Measurements from ENCODE around the gene RASGEF1C.
"Not testable (repeated sequence)": the region's sequence is repeated elsewhere in the genome, so short reads cannot be mapped to it uniquely, and the experiment has no call there.

Gene RASGEF1C

DNA sequence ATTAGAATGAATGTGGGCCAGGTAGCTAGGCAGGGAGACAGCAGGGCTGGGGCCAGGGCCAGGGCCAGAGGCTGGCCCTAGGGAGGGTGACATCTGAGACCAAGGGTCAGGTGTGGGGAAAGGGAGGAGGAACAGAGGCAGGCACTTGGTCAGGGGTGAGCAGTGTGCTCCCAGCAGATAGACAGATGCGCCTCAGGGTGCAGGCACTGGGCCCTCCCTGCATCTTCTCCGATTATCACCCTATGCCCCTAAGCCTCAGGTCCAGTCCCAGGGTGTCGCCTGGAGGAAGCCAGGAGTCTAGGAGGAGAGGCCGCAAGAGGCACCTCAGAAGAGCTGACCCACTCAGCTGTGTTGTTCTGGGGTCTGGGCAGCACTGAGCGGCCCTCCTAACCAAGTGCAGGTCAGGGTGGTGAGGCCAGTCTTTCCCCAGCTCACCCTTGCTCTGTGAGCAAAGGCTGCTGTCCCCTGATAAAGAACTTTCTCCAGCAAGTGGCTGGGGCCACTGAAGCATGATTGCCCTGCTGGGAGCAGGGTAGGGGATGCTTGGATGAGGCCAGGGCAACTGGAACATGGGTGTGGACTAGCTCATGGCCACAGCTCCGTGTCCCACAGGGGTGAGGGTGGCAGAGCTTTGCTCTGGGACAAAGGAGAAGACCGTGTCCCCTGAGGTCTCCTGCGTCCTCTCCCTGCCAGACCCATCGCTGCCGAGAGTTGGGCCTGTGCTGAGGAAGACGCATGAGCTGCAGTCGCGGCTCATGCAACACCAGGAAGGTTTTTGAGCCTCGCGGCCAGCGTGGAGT is 2.1 kb upstream of the RASGEF1C start:
- DNase-seq: no peak

DNA sequence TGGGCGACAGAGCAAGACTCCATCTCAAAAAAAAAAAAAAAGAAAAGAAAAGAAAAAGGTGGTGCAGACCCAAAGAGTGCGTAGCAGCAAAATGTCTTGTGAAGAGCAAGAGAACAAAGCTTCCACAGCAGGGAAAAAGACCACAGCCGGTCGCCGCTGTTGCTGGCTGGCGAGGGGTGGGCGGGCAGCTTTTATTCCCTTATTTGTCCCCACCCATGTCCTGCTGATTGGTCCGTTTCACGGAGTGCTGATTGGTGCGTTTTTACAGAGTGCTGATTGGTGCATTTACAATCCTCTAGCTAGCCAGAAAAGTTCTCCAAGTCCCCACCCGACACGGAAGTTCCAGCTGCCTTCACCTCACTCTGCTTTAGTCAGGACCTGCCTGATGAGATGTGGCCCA is 1.1 kb upstream of the RASGEF1C start:
- DNase-seq: not testable (repeated sequence)

DNA sequence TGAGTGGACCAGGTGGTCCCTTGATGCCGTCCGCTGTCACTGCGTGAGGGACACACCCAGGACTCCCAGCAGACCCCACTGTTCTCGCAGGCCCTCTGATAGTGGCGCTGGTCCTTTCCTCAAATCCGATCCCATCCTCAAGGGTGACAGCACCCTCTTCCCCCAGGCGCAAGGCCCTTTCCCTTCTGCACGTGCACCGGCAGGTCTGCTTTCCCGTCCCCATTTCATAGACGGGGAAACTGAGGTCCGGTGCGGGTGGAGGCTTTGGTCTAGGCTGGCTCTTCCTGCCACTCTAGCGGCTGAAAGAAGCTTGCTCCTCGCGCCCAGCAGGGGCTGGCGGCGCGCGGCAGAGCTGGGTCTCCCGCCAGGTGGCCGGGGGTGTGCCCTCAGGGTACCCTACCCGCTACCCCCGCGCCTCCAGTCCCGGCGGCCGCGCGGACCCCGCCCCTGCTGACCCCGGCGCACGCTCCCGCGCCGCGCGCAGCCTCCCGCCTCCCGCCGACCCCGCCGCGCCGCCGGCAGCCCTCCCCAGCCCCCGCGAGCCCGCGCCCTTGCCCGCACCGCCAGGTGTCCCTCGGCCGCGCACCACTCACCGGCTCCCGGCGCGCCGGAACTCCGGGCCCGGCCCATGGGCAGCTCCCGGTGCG is 453 bp downstream of the RASGEF1C start:
- DNase-seq: peak; percentile 28 to 42

DNA sequence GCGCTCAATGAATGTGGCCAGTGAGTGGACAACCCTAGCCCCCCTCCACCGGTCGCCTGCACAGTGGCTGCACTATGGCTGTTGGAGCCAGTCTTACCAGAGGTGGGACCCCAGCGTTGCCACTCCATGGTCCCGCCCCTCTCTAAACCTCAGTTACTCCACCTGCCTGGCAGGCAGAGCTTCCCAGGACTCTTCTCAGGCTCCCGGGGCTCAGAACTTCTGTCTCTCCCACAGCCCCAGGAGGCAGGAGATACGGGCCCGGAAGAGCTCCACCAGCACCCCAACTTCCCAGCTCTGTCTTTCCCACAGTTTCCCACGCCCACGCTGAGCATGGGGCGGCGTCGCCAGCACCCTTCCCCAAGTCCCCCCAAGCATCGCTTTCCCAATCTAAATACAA is 975 bp downstream of the RASGEF1C start:
- no peak for DNase-seq

DNA sequence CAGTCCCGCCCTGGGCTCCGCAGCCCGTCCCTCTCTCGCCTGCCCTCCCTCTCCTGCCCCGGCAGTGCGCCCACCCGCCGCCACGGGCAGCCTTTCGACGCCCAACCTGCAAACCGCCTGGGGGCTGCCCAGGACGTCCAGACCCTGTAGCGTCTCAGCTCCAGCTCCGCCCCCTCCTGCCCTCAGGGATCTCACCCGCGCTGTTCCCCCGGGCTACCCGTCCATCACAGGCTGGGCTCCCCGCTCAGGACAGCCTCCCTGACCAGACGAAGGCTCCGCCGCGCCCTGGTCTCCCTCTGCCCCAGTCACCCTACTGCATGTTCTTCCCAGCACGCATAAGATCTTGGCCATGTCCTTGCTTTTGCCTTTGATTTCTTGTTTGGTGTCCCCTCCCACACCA is 1.4 kb downstream of the RASGEF1C start:
- DNase-seq: no peak

DNA sequence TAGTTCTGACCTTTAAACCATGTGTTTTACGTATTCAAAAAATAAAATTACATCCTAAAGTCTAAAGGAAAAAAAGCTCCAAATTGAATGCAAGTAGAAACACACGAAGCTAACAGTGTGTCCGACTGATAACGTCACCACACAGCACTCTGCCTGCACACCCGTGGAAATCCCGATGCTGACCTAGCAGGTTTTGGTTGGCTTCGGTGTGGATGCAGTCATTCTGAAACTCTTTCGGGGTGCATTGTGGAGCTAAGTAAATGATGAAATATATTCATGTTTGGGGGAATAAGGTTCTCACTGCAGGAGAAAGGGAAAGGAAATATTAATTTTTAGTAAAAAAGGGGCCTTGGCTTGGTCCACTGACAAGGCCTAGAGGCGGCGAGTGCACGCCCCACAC is 2.0 kb downstream of the RASGEF1C start:
- DNase-seq: no peak

DNA sequence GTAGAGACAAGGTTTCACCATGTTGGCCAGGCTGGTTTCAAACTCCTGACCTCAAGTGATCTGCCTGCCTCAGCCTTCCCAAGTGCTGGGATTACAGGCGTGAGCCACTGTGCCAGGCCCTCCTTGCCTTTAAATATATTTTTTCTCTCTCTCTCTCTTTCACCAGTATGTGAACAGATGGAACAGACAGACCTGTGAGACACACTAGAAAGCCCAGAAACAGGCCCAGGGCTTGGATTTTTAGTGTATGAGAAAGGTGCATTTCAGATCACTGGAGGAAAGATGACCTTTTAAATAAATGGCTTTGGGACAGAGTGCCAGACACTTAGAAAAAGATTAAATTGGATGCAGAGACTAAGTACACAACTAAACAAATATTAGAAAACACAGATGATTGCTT is 3.1 kb downstream of the RASGEF1C start:
- no peak for DNase-seq

DNA sequence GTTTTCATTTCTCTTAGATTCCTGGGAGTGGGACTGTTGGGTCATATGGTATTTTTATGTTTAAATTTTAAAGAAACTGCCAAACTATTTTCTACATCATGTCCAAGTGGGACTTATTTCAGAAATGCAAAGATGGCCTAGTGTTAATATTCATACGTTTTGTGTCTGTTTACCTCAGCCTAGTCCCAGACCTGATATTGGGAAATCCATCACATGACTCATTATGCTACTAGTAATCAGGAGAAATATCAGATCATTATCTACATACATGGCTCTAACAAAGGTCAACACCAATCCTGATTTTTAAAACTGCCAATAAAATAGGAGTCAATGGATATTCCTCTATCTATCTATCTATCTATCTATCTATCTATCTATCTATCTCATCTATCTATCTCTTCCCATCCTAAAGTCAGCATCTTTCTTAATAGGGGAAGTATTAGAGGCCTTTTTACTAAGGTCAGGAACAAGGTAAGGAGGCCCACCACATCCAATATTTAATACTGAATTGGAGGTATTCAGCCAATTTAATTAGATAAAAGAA is 4.7 kb downstream of the RASGEF1C start:
- no peak for DNase-seq

DNA sequence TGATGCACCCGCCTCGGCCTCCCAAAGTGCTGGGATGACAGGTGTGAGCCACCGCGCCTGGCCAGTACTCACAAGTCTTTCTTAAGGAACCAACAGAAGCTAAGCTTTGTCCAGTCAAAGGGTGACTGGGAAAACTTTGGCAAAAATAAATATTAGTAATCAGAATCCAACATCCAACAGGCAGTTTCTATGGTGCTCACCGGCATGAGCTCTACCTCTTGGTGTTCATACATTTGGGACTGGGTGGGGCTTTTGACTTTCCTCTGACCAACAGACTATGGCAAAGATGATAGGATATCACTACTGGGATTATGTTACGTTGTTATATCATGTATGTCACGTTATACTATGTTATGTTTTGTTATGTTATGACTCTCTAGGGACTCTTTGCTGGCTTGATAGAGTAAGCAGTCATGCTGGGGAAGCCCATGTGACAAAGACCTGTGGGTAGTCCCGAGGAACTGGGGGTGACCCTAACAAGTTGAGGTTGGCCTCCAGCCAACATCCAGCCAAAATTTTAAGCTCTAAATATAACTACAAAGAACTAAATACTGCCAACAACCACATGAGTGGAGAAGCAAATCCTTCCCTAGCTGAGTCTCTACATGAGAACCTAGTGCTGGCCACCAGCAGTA is 6.0 kb downstream of the RASGEF1C start:
- no peak for DNase-seq

DNA sequence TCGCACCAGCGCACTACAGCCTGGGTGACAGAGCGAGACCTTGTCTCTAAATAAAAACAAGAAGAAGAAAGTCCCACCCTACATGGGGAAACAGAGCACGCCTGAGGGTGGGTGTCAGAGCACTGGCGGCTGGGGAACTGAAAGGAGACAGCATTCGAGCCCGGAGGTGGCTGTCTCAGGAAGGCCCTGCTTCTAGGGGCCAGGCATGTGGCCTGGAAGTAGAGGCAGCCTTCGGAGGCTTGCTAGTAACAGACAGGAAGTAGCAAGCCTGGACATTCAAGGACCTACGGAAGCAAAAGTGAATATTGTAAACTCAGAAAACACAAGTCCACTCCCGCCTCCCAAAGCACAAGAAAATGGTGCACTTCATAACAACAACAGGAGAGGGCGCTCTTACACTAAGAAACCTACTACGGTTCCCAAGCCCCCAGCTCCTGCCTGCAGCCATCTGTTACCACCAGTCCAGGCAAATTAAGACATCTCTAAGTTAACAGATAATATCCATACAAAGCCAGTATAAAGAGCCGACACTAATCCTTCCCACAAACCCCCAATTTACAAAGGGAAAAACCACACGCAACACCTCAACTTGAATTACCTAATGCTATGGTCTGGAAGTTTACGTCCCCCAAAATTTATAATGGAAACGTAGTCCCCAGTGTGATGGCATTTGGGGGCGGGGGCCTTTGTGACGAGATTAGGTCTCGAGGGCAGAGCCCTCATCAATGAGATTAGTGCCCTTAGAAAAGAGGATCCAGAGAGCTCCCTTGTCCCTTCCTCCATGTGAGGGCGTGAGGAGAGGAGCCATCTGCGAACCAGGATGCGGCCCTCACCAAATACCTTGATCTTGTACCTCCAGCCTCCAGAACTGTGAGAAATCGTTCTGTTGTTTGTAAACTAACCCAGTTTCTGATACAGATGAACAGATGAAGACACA is 7.7 kb downstream of the RASGEF1C start:
- DNase-seq: peak; percentile 28 to 30

DNA sequence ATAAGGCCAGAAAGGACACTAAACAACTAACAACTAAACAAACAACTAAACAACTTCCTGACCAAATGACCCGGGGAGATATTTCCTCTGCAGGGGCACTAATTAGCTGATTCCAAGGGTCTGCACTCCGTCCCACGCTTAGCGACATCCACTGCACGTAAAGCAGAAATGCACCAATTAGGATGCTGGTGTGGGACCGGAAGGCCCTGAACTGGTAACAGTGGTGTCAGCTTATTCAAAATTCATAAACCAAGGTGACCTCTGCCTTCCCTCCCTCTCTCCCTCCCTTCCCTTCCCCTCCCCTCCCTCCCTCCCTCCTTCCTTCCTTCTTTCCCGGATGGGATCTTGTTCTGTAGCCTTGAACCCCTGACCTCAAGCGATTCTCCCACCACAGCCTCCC is 9.6 kb downstream of the RASGEF1C start:
- DNase-seq: no peak

DNA sequence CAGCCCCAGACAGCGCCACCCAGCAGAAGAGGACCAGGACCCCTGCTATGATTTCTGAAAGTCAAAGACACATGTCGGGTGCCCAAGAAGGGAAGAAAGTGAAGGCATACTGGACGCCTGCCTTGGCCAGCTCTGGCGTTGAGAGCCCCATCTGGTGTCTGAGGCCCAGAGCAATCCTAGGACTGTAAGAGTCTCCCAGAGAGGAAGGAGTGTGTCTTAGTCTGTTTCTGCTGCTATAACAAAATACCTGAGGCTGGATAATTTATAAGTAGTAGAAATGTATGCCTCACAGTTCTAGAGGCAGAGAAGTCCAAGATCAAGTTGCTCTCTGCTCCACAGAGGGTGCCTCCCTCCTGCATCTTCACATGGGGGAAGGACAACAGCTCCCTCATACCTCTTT is 10.8 kb downstream of the RASGEF1C start:
- DNase-seq: no peak

DNA sequence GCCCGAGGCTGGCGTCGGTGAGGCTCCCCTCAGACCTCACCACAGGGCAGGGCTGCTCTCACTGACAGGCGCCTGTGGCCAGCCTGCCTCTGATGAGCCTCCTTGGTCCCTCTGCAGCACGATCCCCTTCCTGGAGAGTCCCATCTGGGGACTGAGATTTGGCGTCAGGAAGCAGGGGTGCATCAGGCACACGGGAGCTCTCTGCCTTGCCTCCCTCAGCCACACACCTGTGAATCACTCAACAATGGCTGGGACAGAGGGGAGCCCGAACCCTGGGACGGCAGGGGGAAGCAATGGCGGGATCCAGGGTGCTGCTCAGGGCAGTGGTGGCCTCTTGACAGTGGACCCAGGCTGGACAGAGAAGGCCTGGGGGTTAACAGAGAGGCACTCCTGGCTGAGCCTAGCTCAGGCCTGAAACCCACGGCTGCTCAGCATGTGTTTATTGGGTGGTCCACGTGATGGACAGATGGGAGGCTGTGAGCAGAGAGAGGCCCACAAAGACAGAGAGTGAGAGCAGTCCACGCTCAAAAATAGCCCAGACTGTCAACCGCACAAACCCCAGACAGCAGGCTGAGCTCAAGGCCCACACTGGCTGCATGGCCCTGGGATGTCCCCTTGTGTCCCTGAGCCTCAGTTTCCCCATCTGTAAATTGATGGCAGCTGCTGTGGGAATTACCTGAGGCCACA is 11.9 kb downstream of the RASGEF1C start:
- no peak for DNase-seq

DNA sequence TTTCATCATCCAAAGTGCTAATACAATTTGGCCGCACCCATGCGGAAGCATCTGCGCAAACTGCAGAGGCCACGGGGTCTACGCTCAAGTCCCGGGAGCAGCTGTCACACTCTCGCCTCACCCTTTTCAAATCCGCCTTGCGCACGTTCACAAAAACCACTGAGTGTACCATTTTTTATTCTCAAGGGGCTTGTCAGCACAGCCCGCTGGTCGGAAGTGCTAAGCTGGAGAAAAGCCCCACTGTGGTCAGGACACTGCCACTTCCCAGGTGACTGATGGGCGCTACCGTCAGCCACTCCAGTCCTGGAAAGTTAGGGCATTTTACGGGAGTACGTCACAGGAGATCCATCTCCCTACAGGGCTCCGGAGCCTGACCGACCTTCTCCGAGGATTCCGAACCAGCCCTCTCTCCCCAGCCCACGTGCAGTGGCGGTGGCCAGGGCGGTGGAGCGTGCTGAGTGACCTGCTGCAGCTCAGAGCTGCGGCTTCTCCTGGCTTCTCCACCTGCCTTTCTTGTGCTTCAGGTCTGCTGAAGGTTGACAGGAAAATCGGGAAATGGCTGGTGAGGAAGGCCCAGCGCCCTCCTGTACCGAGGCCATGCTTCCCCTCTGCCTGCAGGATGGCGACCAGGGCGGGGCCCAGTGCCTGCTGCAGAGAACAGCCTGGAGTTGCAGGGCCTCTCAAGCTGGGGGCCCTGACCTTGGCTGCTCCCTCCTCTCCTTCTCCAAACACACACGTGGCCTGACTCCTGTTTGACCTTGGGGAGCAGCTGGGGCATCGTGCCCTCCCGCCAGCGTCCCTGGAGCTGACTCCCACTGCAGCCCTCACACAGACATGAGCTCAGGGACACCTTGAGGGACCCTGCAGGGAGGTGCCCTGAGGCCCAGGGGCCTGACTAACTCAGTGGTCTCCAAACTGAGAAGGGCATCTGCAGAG is 14.3 kb downstream of the RASGEF1C start:
- DNase-seq: no peak

DNA sequence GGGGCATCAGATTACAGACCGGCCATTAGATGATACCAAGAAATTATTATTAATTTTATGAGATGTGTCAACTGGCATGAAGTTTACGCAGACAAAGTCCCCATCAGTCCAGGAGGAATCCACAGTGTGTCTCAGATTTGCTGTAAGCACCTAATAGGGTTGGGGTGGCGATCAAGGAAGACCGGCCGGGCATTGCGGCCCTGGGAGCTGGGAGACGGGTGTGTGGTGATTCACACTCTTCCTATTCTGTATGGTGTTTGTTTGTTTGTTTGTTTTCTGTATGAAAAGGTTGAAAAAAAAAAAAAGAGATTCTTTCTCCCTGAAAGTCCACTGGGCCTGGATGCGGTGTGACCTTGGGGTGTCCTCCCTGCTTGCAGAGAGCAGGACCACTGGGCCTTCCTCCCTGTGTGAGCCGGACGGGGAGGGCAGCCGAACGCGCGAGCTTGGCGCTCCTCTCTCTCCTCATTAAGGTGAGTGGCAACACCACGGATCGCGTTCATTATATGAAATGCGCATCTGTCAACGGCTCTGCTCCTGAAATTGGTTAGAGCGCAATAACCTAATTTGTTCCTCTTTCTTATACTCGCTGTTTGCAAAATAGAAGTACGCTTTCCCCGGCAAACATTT is 15.1 kb downstream of the RASGEF1C start:
- DNase-seq: no peak

DNA sequence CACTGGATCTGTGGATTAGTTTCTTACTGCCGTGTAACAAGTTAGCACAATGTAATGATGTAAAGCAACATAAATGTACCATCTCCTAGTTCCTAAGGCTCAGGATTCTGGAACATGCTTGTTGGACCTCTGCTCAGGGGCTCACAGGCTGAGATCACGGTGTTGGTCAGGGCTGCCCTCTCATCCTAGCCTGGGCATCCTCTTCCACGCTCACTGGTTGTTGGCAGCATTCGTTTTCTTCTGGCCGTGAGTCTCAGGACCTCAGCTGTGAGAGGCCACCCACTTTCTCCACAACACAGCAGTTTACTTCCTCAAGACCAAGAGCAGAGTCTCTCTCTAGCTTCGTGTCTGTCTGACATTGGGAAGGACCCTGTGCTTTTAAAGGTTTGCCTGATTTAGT is 17.3 kb downstream of the RASGEF1C start:
- DNase-seq: no peak

DNA sequence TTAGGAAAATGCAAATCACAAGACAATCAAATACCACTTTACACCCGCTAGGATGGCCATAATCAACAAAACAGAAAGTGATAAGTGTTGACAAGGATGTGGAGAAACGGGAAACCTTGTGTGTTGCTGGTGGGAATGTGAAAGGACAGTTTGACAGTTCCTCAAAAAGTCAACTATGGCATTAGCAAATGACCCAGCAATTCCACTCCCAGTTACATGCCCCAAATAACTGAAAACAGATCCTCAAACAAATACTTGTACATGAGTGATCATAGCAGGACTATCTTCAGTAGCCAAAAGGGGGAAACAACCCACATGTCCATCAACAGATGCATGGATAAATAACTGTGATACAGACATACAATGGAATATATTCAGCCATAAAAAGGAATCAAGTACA is 21.2 kb downstream of the RASGEF1C start:
- no peak for DNase-seq

DNA sequence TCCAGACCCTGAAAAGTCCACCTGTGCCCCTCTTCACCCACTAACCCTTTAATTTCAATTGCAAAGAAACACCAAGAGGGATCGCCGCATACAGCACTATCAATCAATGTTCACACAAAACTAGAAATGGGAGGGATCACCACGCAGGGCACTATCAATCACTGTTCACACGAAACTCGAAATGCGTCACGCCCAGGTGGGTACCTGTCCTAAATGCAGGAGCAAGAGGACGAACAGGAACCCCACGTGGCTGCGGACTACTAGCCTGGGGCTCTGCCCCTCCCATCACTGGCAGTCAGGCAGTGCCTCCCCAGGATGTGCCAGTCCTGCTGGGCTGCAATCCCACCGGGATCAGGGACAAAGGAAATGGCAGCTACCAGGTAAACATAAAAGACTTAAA is 28.2 kb downstream of the RASGEF1C start:
- DNase-seq: no peak

DNA sequence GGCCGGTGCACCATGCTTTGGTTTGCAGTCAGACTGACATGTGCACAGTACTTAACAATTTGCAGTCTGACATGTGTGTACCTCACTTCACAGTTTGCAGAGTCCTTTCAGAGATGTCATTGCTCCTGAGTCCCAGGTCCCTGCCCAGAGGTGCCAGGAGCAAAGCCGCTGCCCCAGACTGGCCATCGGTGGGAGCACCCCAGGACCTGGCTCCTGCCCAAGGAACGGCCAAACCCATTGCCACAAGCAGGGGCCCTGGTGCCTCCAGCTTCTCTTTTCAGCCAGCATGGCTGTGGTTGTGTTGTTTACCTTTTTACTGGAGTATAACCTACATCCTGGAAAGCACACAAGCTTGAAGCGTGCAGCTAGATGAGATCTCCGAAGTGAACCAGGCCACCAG is 28.6 kb downstream of the RASGEF1C start:
- DNase-seq: no peak

Measured in activated T-cell treated with anti-CD3 and anti-CD28 coated beads, Interleukin-2, amount 50 U/mL, for 48 hours (primary cell).